ENCODE data around the gene FAM184B.

FAM184B gene

GRCh38 chr4:17773135-17773698 lies 8.2 kb downstream of the FAM184B start:
- DNase-seq (ENCODE audit: low read depth, low spot score) = no peak

GRCh38 chr4:17771284-17771908 lies 10.0 kb downstream of the FAM184B start:
- no peak for DNase-seq (ENCODE audit: low read depth, low spot score)

- DNase-seq (ENCODE audit: low read depth, low spot score) = no peak
These were observed 10.6 kb downstream of the FAM184B start for GRCh38 chr4:17770845-17771244.

DNA sequence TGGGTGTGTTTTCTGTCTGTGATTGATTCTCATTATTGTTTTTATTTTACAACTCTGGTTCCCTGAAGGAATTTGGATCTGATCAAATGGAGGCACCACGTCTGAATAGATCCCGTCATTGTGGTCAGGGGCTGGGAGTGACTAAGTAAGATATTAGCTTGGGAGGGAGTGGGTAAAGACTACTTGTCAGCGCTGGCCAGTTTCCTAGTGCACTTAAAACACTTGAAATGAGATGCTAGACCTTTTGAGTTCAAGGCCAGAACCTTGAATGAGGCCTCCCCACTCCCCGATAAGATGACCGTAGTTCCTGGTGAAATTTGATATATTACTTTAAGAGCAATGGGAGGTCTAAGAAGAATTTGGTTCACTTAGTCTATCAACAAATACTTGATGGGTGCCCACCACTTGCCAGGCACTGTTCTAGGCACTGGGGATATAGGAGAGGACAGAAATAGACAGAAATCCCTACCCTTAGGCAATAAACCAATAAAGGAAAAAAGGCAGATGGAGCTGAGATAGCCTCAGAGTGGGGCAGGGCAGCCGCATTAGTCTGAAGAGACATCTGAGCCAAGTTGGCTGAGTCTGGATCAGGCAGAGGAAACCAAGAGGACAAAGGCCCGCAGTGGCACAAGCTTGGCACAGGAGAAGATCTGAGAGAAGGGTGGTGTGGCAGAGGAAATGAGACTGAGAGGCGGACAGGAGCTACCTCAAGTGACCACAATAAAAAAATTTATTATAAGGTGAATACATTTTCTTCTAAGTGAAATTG lies 11.8 kb downstream of the FAM184B start:
- no peak for DNase-seq (ENCODE audit: low read depth, low spot score)

GRCh38 chr4:17766826-17767458 lies 14.5 kb downstream of the FAM184B start:
- DNase-seq (ENCODE audit: low read depth, low spot score) = no peak

GRCh38 chr4:17765514-17766286 lies 15.7 kb downstream of the FAM184B start:
- no peak for DNase-seq (ENCODE audit: low read depth, low spot score)

- DNase-seq (ENCODE audit: low read depth, low spot score) = no peak
These were observed 17.5 kb downstream of the FAM184B start for GRCh38 chr4:17763931-17764330.

DNA sequence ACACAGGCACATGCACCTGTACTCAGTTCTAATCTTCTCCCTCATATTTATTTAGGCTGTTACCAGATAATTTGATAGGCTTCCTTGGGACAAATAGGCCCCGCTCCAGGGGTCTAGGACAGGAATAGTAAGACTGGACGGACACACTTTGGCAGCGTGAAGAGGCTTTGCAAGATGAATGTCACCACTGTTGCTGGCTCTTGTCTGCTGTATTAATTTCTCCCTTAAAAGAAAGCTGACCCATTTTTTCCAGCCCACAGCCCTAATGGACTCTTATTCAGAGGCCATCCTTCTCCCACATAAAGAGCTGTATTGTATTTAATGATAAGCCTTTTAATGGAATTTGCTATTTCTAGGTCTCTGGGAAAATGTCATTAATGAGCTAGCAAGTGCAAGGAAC lies 18.0 kb downstream of the FAM184B start:
- no peak for DNase-seq (ENCODE audit: low read depth, low spot score)

GRCh38 chr4:17762726-17763125 lies 18.7 kb downstream of the FAM184B start:
- no peak for DNase-seq (ENCODE audit: low read depth, low spot score)

DNA sequence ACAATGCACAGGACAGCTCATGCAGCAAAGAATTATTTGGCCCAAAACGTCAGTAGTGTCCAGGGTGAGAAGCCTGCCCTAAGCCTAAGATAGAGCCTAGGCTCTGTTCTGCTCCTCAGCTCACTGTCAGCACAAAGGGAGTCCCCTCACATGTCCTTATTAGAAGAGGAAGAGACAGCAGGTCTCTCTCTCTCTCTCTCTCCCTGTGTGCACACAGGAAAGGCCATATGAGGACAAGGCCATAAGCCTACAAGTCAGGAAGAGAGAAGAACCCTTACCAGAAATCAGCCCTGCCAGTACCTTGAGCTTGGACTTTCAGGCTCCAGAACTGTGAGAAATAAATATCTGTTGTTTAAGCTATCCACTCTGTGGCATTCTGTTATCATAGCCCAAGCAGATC lies 20.4 kb downstream of the FAM184B start:
- no peak for DNase-seq (ENCODE audit: low read depth, low spot score)

GRCh38 chr4:17760626-17761025 lies 20.8 kb downstream of the FAM184B start:
- DNase-seq (ENCODE audit: low read depth, low spot score) = no peak

- no peak for DNase-seq (ENCODE audit: low read depth, low spot score)
These were observed 22.9 kb downstream of the FAM184B start for GRCh38 chr4:17758485-17758884.

GRCh38 chr4:17757621-17758020 lies 23.8 kb downstream of the FAM184B start:
- no peak for DNase-seq (ENCODE audit: low read depth, low spot score)

- DNase-seq (ENCODE audit: low read depth, low spot score) = no peak
These were observed 27.8 kb downstream of the FAM184B start for GRCh38 chr4:17753646-17754045.

- DNase-seq (ENCODE audit: low read depth, low spot score) = no peak
These were observed 40.7 kb downstream of the FAM184B start for GRCh38 chr4:17740702-17741101.

- DNase-seq (ENCODE audit: low read depth, low spot score) = no peak
These were observed 44.9 kb downstream of the FAM184B start for GRCh38 chr4:17736484-17736883.

- DNase-seq (ENCODE audit: low read depth, low spot score) = no peak
These were observed 54.5 kb downstream of the FAM184B start for GRCh38 chr4:17726911-17727310.

- no peak for DNase-seq (ENCODE audit: low read depth, low spot score)
These were observed 57.8 kb downstream of the FAM184B start for GRCh38 chr4:17723648-17724047.

DNA sequence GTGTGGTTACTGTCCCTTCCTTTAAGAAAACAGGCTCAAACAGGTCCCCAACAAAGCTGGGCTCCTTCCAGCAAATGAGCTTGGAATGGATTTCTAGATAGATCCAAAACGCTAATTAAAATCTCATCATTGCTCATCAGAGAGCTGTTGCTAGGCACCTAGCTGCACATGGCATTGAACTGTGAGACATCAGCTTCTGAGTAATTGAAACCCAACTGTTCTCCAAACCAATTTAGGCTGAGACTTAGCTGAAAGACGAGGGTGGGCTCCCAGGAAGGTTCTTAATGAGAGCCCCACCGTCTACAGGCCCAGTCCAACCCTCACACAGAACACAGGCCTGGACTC lies 59.1 kb downstream of the FAM184B start:
- DNase-seq (ENCODE audit: low read depth, low spot score) = no peak

GRCh38 chr4:17721496-17722355 lies 59.7 kb downstream of the FAM184B start:
- DNase-seq (ENCODE audit: low read depth, low spot score) = no peak

- no peak for DNase-seq (ENCODE audit: low read depth, low spot score)
These were observed 62.3 kb downstream of the FAM184B start for GRCh38 chr4:17719106-17719505.
